ENCODE results near the gene RIOX2.
A peak's percentile ranks its signal among the peaks of the same experiment; 100 is the strongest.
"Not testable (repeated sequence)": the region's sequence is repeated elsewhere in the genome, so short reads cannot be mapped to it uniquely, and the experiment has no call there.

The RIOX2 gene

GRCh38 chr3:97971679-97972567, at the start of gene RIOX2:
Gene RIOX2, minus strand, starts transcription at chr3:97972431. Its CDS starts 4,838 bp downstream, at chr3:97967593.
- peak; percentile 78 for DNase-seq

DNA sequence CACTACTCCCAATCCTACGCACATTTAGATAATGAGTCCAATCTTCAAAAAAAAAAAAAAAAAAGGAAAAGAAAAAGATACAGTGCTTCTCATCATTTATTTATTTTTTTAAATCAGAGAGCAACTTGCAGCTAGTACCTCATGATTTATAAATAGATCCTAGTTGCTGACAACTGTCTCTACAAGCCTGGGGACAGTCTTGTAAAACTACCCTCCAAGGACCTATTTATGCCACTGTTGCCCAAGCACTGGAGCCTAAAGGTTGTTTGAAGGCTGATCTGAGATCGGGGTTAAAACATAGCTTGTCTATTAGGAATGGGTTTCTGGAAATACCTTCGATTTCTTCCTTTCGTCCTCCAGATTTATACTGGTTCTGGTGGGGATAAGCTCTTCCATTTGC, 48.2 kb upstream of the RIOX2 start:
- no peak for DNase-seq

GRCh38 chr3:98018301-98018700, 46.1 kb upstream of the RIOX2 start:
- DNase-seq: no peak

DNA sequence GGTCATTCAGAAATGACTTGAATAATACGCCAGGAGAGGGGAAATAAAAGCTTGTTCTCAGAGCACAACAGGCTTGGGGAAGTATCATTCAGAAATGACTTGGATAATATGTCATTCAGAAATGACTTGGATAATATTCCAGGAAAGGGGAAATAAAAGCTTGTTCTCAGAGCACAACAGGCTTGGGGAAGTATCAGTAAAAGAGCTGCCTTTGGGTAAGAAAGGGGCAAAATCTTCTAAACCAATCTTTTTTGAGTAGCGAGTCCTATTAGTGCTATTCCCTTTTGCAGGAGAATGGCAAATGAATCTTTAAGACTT, 42.0 kb upstream of the RIOX2 start:
- DNase-seq: no peak

- no peak for DNase-seq
Observed at GRCh38 chr3:98013411-98014267, 41.4 kb upstream of the RIOX2 start.

DNA sequence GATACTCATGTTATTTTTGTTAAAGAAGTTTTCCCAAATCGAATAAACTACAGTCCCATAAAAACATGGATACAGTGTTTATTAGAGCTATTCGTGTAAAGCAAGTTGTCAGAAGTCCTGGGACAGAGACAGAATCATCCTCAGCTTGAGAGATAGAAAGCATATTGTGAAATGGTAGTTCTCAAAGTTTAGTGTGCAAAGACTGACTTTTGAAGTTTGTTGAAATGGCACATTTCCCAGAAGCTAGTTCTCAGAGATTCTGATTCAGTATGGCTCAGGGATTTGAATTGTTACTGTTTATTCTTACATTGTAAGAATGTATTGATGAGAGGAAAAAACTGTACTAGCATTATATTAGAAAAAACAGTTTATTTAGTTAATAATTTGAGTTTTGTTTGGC, 40.7 kb upstream of the RIOX2 start:
- no peak for DNase-seq

DNA sequence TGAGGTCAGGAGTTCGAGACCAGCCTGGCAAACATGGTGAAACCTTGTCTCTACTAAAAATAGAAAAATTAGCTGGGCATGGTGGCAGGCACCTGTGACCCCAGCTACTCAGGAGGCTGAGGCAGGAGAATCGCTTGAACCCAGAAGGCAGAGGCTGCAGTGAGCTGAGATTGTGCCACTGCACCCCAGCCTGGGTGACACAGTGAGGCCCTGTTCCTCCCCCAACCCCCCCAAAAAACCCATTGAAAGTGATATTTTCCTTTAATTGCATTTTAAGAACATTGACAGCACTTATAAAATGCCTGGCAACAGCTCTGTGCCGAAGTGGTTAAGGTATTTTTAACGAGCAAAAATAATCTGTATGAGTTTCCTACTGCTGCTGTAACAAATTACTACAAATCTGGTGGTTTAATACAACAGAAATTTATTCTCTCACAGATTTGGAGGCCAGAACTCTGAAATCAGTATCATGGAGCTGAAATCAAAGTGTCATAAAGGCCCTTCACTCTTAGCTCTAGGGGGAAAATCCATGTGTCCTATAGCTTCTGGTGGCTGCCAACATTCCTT, 38.7 kb upstream of the RIOX2 start:
- DNase-seq: not testable (repeated sequence)

GRCh38 chr3:98010194-98010882, 38.1 kb upstream of the RIOX2 start:
- DNase-seq: no peak

DNA sequence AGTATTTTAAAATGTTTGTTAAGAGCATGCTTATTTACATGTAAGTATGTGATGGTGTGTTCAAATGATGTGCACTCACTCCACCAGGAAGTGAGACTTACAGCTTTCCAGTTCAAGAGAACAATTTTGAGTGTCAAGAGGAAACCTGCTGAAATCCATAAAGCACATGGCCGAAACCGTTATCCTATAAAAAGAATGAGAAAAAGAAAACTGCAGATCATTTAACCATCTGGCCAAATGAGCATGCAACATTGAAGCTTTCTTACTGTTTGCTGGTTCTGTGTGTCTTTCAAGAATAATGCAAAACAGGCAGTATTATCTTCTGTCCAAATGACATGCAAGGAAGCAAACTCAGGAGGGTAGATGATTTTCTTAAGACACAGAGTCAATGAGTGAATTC, 36.6 kb upstream of the RIOX2 start:
- no peak for DNase-seq

DNA sequence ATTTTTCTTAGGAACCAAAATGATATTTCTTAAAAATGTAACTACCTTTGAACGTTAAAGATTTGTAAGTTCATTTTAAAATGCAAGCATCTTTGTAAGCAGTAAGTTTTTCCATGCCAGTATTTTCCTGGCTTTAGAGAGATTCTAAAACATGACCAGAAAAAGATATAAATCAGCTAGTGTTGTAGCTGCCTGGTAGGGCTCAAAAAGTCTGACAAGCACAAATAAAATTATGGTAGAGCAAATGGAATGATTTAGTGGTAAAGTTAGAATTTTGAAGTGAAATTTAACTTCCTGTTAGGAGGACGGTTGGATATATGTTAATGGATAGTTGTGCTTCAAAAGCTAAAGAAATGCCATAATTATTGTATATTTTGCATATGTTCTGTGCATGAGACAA, 33.2 kb upstream of the RIOX2 start:
- no peak for DNase-seq

DNA sequence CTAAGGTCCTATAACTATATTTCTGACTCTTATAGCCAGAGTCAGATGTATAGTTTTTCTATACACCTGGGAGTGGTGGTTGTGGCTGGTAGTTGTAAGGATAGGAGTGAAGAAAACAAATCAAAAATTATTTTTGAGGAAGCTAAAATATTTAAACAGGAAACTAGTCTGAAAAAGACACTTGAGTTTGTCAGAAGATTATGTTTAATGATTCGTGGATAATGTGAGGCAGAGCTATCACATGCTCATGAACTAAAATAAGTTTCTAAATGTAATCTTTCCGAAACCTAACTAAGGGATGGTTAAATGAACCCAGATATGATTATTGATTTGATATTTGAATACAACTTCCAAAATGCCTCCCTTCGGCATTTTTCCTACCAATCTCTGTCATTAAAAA, 32.5 kb upstream of the RIOX2 start:
- no peak for DNase-seq

GRCh38 chr3:98003306-98003969, 31.2 kb upstream of the RIOX2 start:
- no peak for DNase-seq

GRCh38 chr3:98002717-98003116, 30.5 kb upstream of the RIOX2 start:
- no peak for DNase-seq

DNA sequence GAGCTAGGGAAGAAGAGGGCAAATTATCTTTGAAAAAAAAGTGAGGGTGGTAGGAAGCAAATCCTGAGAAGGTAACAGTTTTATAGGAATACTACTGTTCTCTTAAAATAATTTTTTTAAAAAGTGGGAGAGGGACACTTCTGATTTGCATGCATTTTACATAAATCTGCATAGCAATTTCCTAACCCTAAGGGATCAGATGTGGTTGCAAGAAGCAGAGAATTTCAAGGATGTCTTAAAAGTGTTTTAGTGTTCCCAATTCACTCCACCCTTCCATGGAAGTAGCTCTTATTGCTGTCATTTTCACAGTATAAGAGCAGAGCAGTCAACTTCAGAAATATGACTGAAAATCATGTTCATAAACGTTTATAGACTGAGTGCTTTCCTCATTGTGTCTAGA, 27.8 kb upstream of the RIOX2 start:
- DNase-seq: no peak

GRCh38 chr3:97999103-97999502, 26.9 kb upstream of the RIOX2 start:
- DNase-seq: no peak

DNA sequence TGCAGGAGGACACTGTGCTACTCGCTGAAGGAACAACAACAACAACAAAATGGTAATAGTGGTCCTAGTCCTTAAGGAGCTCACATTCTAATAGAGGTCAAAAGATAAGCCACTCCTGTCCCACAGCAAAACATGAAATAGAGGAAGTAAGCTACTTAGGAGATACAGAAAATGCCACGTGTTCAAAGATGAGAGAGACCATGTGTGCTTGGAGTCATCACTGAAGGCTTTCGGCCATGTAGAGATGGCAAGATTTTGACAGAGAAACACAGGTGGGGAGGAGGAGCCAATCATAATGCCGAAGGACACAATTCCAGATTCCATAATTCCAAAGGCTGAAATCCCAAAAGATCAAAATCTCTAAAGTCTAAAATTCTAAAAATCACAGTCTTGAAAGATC, 24.8 kb upstream of the RIOX2 start:
- no peak for DNase-seq

- DNase-seq: no peak
Observed at GRCh38 chr3:97994328-97994945, 22.2 kb upstream of the RIOX2 start.

GRCh38 chr3:97993526-97993925, 21.3 kb upstream of the RIOX2 start:
- no peak for DNase-seq

DNA sequence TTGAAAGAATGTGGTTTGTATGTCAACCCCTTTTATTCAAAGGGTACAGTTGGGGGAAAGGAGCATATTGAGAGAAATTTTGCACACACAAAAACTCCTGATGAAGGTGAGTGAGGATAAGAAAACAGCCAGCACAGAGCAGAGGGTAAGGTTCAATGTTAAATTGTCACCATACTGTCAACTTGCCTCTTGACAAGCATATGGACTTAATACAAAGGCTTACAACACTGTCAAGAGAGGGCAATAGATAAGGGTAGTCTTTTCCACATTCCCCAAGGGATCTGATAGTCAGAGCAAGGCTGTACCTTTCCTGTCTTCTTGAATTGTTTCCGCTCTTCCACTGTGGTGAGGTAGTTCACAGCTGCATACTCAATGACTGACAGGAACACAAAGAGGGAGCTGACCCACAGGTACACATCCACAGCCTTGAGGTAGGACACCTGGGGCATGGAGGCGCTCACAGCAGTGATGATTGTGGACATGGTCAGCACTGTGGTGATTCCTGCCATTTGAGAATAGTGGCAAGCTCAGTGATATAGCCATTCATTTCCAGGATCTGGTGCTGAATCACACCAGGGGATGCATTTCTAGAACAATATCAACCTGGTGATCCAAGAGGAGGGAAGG, 20.4 kb upstream of the RIOX2 start:
- DNase-seq: no peak

GRCh38 chr3:97991293-97991682, 19.1 kb upstream of the RIOX2 start:
- no peak for DNase-seq

DNA sequence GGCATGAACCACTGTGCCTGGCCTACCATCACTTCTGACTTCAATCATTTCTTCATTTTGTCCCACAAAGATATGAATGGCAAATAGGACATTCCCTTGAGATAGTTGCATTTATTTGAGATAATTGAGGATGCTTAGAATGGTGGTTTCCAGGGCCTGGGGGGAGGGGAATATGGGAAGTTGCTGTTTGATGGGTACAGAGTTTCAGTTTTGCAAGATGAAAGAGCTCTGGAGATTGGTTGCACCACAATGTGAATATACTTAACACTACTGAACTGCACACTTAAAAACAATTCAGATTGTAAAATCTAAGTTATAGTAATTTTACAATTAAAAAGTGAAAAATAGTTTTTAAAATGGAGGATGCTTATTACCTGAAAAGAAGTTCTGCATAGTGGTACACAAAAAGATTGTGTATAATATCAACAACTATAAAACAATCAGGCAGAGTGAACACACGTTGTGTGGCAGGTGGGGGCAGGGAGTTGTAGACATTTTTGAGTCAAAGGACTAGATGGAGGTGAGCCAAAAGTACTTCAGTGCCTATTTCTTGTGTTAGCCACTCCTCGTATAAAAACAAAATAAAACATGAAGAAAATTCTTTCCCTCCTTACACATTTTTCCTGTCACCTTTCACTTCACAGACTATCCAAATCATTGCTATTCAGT, 18.5 kb upstream of the RIOX2 start:
- DNase-seq: no peak

All from left hindlimb (tissue), 1 donor.